ENCODE measurements around the gene EML5.
A peak's percentile ranks its signal among the peaks of the same experiment; 100 is the strongest.

The EML5 gene

GRCh38 chr14:88706425-88706824 is 86.3 kb downstream of the EML5 start:
- no peak for DNase-seq

GRCh38 chr14:88698651-88699050 is 94.1 kb downstream of the EML5 start:
- no peak for DNase-seq

- DNase-seq, result no peak
Measured at GRCh38 chr14:88695870-88696269, 96.9 kb downstream of the EML5 start.

- no peak for DNase-seq
Measured at GRCh38 chr14:88688386-88688785, 104.4 kb downstream of the EML5 start.

- no peak for DNase-seq
Measured at GRCh38 chr14:88683119-88683518, 109.6 kb downstream of the EML5 start.

- DNase-seq, result no peak
Measured at GRCh38 chr14:88682495-88683114, 110.1 kb downstream of the EML5 start.

GRCh38 chr14:88681755-88682494 is 110.8 kb downstream of the EML5 start:
- DNase-seq, result no peak

- no peak for DNase-seq
Measured at GRCh38 chr14:88669346-88669745, 123.4 kb downstream of the EML5 start.

GRCh38 chr14:88668448-88669116 is 124.2 kb downstream of the EML5 start:
- no peak for DNase-seq

GRCh38 chr14:88667555-88668273 is 125.0 kb downstream of the EML5 start:
- DNase-seq, result peak; percentile 43

GRCh38 chr14:88660056-88660455 is 132.7 kb downstream of the EML5 start:
- no peak for DNase-seq

GRCh38 chr14:88639221-88639620 is 153.5 kb downstream of the EML5 start:
- DNase-seq, result no peak

GRCh38 chr14:88632512-88632911 is 160.2 kb downstream of the EML5 start:
- no peak for DNase-seq

- no peak for DNase-seq
Measured at GRCh38 chr14:88631091-88631490, 161.7 kb downstream of the EML5 start.

- DNase-seq, result no peak
Measured at GRCh38 chr14:88630565-88630964, 162.2 kb downstream of the EML5 start.

- no peak for DNase-seq
Measured at GRCh38 chr14:88628462-88628861, 164.3 kb downstream of the EML5 start.

- no peak for DNase-seq
Measured at GRCh38 chr14:88628033-88628432, 164.7 kb downstream of the EML5 start.

- no peak for DNase-seq
Measured at GRCh38 chr14:88625671-88626070, 167.1 kb downstream of the EML5 start.

- no peak for DNase-seq
Measured at GRCh38 chr14:88621100-88621499, 171.7 kb downstream of the EML5 start.

- DNase-seq, result no peak
Measured at GRCh38 chr14:88618476-88618875, 174.3 kb downstream of the EML5 start.

- no peak for DNase-seq
Measured at GRCh38 chr14:88617479-88617878, 175.3 kb downstream of the EML5 start.

GRCh38 chr14:88616697-88617096 is 176.1 kb downstream of the EML5 start:
- DNase-seq, result no peak

GRCh38 chr14:88614218-88614907 is 178.4 kb downstream of the EML5 start:
- no peak for DNase-seq

Data from 8988T (cell line).